Measurements from ENCODE around the gene SLC7A9.
"Not testable (repeated sequence)": the region's sequence is repeated elsewhere in the genome, so short reads cannot be mapped to it uniquely, and the experiment has no call there.

The SLC7A9 gene

GRCh38 chr19:32808236-32808635, 61.3 kb downstream of the SLC7A9 start:
- no peak overlapping the region for H3K4me3 ChIP-seq (ENCODE audit: low read depth, low read length)
- DNase-seq (ENCODE audit: low read depth): no peak
- TF ChIP-seq CTCF (conservative IDR thresholded peaks at IDR 0.05; ENCODE audit: low read depth, low read length): no peak

GRCh38 chr19:32802840-32803239, 66.7 kb downstream of the SLC7A9 start:
- no peak overlapping the region for H3K4me3 ChIP-seq (ENCODE audit: low read depth, low read length)
- no peak for DNase-seq (ENCODE audit: low read depth)
- no peak for TF ChIP-seq CTCF (conservative IDR thresholded peaks at IDR 0.05; ENCODE audit: low read depth, low read length)

- TF ChIP-seq CTCF (conservative IDR thresholded peaks at IDR 0.05; ENCODE audit: low read depth, low read length): no peak
- no peak overlapping the region for H3K4me3 ChIP-seq (ENCODE audit: low read depth, low read length)
- no peak for DNase-seq (ENCODE audit: low read depth)
These were observed 68.8 kb downstream of the SLC7A9 start for GRCh38 chr19:32800754-32801153.

GRCh38 chr19:32800191-32800590, 69.4 kb downstream of the SLC7A9 start:
- TF ChIP-seq CTCF (conservative IDR thresholded peaks at IDR 0.05; ENCODE audit: low read depth, low read length): no peak
- DNase-seq (ENCODE audit: low read depth): no peak
- no peak overlapping the region for H3K4me3 ChIP-seq (ENCODE audit: low read depth, low read length)

- no peak for DNase-seq (ENCODE audit: low read depth)
- no peak overlapping the region for H3K4me3 ChIP-seq (ENCODE audit: low read depth, low read length)
- no peak for TF ChIP-seq CTCF (conservative IDR thresholded peaks at IDR 0.05; ENCODE audit: low read depth, low read length)
These were observed 71.4 kb downstream of the SLC7A9 start for GRCh38 chr19:32798201-32798600.

GRCh38 chr19:32789429-32789828, 80.1 kb downstream of the SLC7A9 start:
- DNase-seq (ENCODE audit: low read depth): no peak
- no peak overlapping the region for H3K4me3 ChIP-seq (ENCODE audit: low read depth, low read length)
- TF ChIP-seq CTCF (conservative IDR thresholded peaks at IDR 0.05; ENCODE audit: low read depth, low read length): no peak

- not testable (repeated sequence) for DNase-seq (ENCODE audit: low read depth); H3K4me3 ChIP-seq (ENCODE audit: low read depth, low read length)
These were observed 81.7 kb downstream of the SLC7A9 start for GRCh38 chr19:32787895-32788294.

- not testable (repeated sequence) for H3K4me3 ChIP-seq (ENCODE audit: low read depth, low read length)
- peak; percentile 12 for DNase-seq (ENCODE audit: low read depth)
These were observed 82.3 kb downstream of the SLC7A9 start for GRCh38 chr19:32787161-32787813.

- H3K4me3 ChIP-seq (ENCODE audit: low read depth, low read length); DNase-seq (ENCODE audit: low read depth): not testable (repeated sequence)
These were observed 87.5 kb downstream of the SLC7A9 start for GRCh38 chr19:32782089-32782488.
